Hepatocyte (in vitro differentiated cells): ENCODE results near the gene OPA3. TPM values are rescaled to one million over a fixed set of nuclear protein-coding genes. Genes with fewer than 3 reads are reported as not detected.

Source experiments
- DNase-seq: peaks from one replicate; pipeline ENCODE4 v3.0.0-alpha.2; 2016; ENCODE audit warnings: low spot score
- H2AFZ ChIP-seq: fragments of 200-600 bp; sonication (generic); 2 replicates; pipeline ENCODE4 v1.6.0; 2016; ENCODE audit warnings: antibody characterized with exemption, mild to moderate bottlenecking
- H3K27ac ChIP-seq: fragments of 200-600 bp; sonication (generic); 2 replicates; pipeline ENCODE4 v1.5.1; 2016; ENCODE audit warnings: mild to moderate bottlenecking
- H3K27me3 ChIP-seq: fragments of 200-600 bp; sonication (generic); 2 replicates; pipeline ENCODE4 v1.6.1; 2016
- H3K36me3 ChIP-seq: fragments of 200-600 bp; sonication (generic); replicated peaks from 2 replicates; pipeline ENCODE4 v1.5.1; 2016; ENCODE audit warnings: low read depth; ENCODE audit not compliant: insufficient read depth
- H3K4me1 ChIP-seq: fragments of 200-600 bp; sonication (generic); 2 replicates; pipeline ENCODE4 v1.5.1; 2016; ENCODE audit warnings: mild to moderate bottlenecking, moderate library complexity; ENCODE audit not compliant: insufficient read depth
- H3K4me2 ChIP-seq: fragments of 200-600 bp; sonication (generic); 2 replicates; pipeline ENCODE4 v1.6.0; 2016
- H3K4me3 ChIP-seq: fragments of 200-600 bp; sonication (generic); 2 replicates; pipeline ENCODE4 v1.5.1; 2016; ENCODE audit warnings: mild to moderate bottlenecking
- H3K79me2 ChIP-seq: fragments of 200-600 bp; sonication (generic); 2 replicates; pipeline ENCODE4 v1.6.0; 2017; ENCODE audit warnings: mild to moderate bottlenecking
- H3K9me2 ChIP-seq: fragments of 200-600 bp; sonication (generic); replicated peaks from 2 replicates; pipeline ENCODE4 v1.6.0; 2017; ENCODE audit warnings: mild to moderate bottlenecking; ENCODE audit not compliant: insufficient read depth
- H3K9me3 ChIP-seq: fragments of 200-600 bp; sonication (generic); 2 replicates; pipeline ENCODE4 v1.5.1; 2016; ENCODE audit warnings: low read depth, mild to moderate bottlenecking
- H4K20me1 ChIP-seq: fragments of 200-600 bp; sonication (generic); 2 replicates; pipeline ENCODE4 v1.6.0; 2016; ENCODE audit warnings: mild to moderate bottlenecking; ENCODE audit not compliant: insufficient read depth, poor library complexity, severe bottlenecking
- EZH2 ChIP-seq: fragments of 200-600 bp; sonication (generic); IDR thresholded peaks from 2 replicates; pipeline ENCODE4 v1.6.1; 2016; ENCODE audit warnings: antibody characterized with exemption, mild to moderate bottlenecking, borderline replicate concordance
- EZH2phosphoT487 ChIP-seq: fragments of 200-600 bp; sonication (generic); IDR thresholded peaks from one replicate; pipeline ENCODE4 v1.6.1; 2018; ENCODE audit warnings: antibody characterized with exemption, mild to moderate bottlenecking, low read depth, moderate library complexity; ENCODE audit not compliant: unreplicated experiment, severe bottlenecking
- WGBS: methylation state at CpG from one replicate; pipeline ENCODE4 v1.1.6; 2016; ENCODE audit warnings: low lambda C conversion rate; ENCODE audit errors: missing lambda C conversion rate; 5-methylcytosine and 5-hydroxymethylcytosine counted together
- polyA plus RNA-seq: library from polyadenylated mRNA; unstranded; fragments of >200 nt; fragmentation: Nextera tagmentation; extraction: Ambion mirVana; gene quantifications from 2 replicates; pipeline ENCODE4 v1.2.1, GENCODE V29; 2016
- total RNA-seq: library from RNA; depleted of rRNA; stranded (reverse); fragments of >200 nt; gene quantifications from 2 replicates; pipeline ENCODE4 v1.2.3, GENCODE V29; 2014
- TF ChIP-seq, protein P1 (sequence below): fragments of 200-600 bp; sonication (generic); IDR thresholded peaks from 2 replicates; pipeline ENCODE4 v1.5.1; 2016; ENCODE audit warnings: antibody characterized with exemption, mild to moderate bottlenecking; ENCODE audit not compliant: poor library complexity

Gene OPA3
- total and polyA plus RNA-seq, 2 experiments from 2014 or later = 15.0 to 15.1 TPM

DNA sequence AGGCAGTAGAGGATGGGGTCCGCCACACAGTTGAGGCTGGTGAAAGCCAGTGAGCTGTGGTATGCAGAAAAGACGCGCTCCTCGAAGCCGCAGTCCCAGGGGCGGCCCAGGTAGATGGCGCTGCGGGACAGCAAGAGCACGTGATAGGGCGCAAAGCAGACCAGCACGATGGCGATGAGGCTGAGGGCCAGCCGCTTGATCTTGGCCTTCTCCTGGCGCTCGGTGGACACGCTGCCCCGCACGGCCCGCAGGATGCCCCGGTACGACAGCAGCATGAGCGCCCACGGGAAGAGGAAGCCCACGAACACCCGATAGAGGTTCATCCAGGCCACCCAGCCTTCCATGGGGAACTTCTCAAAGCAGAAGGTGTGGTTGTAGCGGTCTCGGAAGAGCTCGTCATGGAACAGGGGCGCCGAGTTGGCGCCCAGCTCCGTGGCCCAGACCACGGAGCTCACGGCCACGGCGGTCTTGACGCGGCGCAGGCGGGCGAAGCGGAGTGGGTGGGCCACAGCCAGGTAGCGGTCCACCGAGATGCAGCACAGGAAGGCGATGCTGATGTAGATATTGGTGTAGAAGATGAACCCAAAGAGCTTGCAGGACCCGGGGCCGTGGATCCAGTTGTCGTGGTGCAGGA is 6.5 kb upstream of the OPA3 start:
- TF ChIP-seq, protein P1, sequence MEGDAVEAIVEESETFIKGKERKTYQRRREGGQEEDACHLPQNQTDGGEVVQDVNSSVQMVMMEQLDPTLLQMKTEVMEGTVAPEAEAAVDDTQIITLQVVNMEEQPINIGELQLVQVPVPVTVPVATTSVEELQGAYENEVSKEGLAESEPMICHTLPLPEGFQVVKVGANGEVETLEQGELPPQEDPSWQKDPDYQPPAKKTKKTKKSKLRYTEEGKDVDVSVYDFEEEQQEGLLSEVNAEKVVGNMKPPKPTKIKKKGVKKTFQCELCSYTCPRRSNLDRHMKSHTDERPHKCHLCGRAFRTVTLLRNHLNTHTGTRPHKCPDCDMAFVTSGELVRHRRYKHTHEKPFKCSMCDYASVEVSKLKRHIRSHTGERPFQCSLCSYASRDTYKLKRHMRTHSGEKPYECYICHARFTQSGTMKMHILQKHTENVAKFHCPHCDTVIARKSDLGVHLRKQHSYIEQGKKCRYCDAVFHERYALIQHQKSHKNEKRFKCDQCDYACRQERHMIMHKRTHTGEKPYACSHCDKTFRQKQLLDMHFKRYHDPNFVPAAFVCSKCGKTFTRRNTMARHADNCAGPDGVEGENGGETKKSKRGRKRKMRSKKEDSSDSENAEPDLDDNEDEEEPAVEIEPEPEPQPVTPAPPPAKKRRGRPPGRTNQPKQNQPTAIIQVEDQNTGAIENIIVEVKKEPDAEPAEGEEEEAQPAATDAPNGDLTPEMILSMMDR = peak; percentile 44
- no peak for TF ChIP-seq EZH2phosphoT487
- Histone ChIP-seq H3K27ac (no peak overlapping the region), H2AFZ (no peak overlapping the region), H3K9me2 (no peaks in the 10 kb centered on the region), H3K36me3 (no peaks in the 10 kb centered on the region), H4K20me1 (no peaks in the 10 kb centered on the region), H3K4me2 (no peak overlapping the region), H3K27me3 (peaks cover 12% of the 10 kb centered on the region), H3K79me2 (no peaks in the 10 kb centered on the region), H3K4me1 (no peaks in the 10 kb centered on the region), H3K4me3 (no peak overlapping the region), H3K9me3 (no peaks in the 10 kb centered on the region)
- DNase-seq = peak; percentile 63
- WGBS = 56% methylated on average over 47 of the region's 48 CpGs

DNA sequence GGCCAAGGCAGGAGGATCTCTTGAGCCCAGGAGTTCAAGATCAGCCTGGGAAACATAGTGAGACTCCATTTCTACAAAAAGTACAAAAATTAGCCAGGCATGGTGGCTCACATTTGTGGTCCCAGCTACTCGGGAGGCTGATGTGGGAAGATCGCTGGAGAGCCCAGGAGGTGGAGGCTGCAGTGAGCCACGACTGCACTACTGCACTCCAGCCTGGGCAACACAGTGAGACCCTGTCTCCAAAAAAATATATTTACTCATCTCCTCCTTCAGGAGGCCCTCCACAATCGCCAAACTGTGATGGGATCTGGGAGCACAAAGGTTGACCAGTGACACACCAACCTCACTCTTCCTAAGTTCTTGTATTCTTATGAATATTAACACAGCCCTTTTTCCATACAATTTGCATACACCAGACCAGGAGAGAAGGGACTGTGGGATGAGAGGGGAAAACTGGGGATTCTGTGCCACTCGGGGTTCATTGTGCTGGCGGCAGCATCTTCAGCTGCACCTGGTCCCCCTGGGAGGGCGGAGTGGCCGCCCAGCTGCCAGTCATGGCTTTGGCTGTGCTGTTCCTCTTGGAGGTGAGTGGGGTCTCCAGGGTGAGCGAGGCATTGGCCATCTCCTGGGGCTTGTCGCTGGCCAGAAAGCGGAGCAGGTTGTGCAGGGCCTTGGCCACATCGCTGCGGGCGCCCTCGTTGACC is 5.8 kb upstream of the OPA3 start:
- H3K36me3 ChIP-seq = no peaks in the 10 kb centered on the region
- no peaks in the 10 kb centered on the region for H3K9me2 ChIP-seq
- peaks cover 6% of the 10 kb centered on the region for H3K27me3 ChIP-seq
- H3K4me1 ChIP-seq = no peaks in the 10 kb centered on the region
- H3K4me3 ChIP-seq = no peak overlapping the region
- TF ChIP-seq EZH2 = no peak
- TF ChIP-seq EZH2phosphoT487 = no peak
- H3K9me3 ChIP-seq = no peaks in the 10 kb centered on the region
- DNase-seq = no peak
- no peak overlapping the region for H3K27ac ChIP-seq
- no peak overlapping the region for H3K4me2 ChIP-seq
- H3K79me2 ChIP-seq = no peaks in the 10 kb centered on the region
- H4K20me1 ChIP-seq = no peaks in the 10 kb centered on the region
- H2AFZ ChIP-seq = no peak overlapping the region
- WGBS = 65% methylated on average over 15 of the region's 15 CpGs

DNA sequence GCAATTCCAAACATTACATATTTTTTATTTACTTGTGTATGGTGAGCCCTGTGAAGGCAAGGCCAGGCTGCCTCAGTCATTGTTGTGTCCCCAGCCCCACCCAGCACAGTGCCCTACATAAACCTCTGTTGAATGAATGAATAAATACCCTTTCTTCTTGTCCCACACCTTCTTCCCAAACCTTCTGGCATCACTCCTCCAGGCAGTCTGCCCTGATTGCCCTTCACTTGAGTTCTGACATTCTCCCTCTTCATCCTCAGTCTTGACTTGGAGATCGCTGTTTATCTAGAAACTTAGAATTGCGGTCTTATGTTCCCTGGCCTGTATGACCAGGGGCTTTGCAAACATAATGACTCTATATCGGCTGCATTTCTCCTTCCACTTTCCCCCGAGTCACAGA is 5.2 kb upstream of the OPA3 start:
- Histone ChIP-seq H4K20me1 (no peaks in the 10 kb centered on the region), H3K4me3 (no peak overlapping the region), H3K9me2 (no peaks in the 10 kb centered on the region), H3K27ac (no peak overlapping the region), H3K4me1 (no peaks in the 10 kb centered on the region), H3K9me3 (no peaks in the 10 kb centered on the region), H3K27me3 (peaks cover 4% of the 10 kb centered on the region), H2AFZ (no peak overlapping the region), H3K4me2 (no peak overlapping the region), H3K79me2 (no peaks in the 10 kb centered on the region), H3K36me3 (no peaks in the 10 kb centered on the region)
- no peak for DNase-seq
- TF ChIP-seq, protein P1 = no peak
- TF ChIP-seq EZH2 (no peak), EZH2phosphoT487 (no peak)
- 89% methylated on average over 4 of the region's 4 CpGs for WGBS

DNA sequence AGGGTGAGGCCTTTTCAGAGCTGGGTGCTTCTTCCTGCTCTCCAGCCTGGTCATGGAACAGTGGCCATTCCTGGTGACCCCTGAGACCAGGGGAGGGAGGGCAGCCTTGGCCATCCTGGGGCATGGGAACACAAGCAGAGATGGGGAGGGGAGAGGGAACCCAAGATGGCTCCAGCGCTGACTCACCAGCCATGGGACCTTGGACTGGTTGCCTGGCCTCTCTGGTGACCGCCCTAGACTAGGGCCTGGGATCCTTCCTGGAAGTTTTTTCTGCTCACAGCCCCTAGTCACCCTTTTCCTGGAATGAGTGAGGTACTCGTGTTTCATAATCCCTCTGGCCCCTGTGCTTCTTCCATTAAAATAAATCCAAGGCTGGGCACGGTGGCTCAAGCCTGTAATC is 3.3 kb upstream of the OPA3 start:
- peak; percentile 54 for DNase-seq
- Histone ChIP-seq H3K36me3 (no peaks in the 10 kb centered on the region), H2AFZ (no peak overlapping the region), H3K4me3 (no peak overlapping the region), H3K27me3 (peaks cover 4% of the 10 kb centered on the region), H3K27ac (no peak overlapping the region), H3K79me2 (peaks cover 8% of the 10 kb centered on the region), H3K9me3 (no peaks in the 10 kb centered on the region), H3K9me2 (no peaks in the 10 kb centered on the region), H3K4me1 (peaks cover 7% of the 10 kb centered on the region), H3K4me2 (no peak overlapping the region), H4K20me1 (no peaks in the 10 kb centered on the region)
- 85% methylated on average over 4 of the region's 4 CpGs for WGBS
- no peak for TF ChIP-seq EZH2phosphoT487
- TF ChIP-seq, protein P1 = no peak
- no peak for TF ChIP-seq EZH2
